Endothelial cell of hepatic sinusoid (primary cell): ENCODE measurements around the gene ANKRD33B.

Experiments
- in situ Hi-C: cut with HindIII; loops from 2 replicates; pipeline ENCODE4 v1.10.0; 2017; ENCODE audit warnings: low sequenced_read_pairs

The ANKRD33B gene

DNA sequence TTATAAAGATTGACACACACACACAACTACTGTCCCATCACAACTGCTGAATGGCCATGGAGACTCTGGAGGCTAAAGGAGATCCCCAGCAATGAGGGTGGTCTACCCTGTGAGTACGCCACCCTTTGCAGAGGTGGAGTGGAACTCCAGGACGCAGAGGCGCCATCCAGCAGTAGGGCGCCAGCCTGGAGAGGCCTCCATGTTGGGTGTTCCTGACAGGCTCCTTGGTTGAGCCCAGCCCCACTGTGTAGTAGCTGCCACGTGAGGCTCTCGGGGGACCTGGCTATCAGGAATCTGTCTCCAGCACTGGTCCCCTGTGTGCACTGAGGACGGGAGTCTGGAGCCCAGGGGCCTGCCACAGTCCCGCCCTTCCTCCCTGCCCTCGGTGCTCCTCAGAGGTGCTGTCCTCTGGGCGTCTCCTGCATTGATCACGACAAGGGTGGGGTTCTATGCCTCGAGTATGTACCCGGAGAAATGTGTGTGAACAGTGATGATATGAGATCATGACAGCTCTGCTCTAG lies 124.8 kb downstream of the ANKRD33B start:
- in situ Hi-C loops = loop anchor here (5.0 kb wide), 1 partner anchor 44 kb away; no protein-coding TSS in a partner anchor

DNA sequence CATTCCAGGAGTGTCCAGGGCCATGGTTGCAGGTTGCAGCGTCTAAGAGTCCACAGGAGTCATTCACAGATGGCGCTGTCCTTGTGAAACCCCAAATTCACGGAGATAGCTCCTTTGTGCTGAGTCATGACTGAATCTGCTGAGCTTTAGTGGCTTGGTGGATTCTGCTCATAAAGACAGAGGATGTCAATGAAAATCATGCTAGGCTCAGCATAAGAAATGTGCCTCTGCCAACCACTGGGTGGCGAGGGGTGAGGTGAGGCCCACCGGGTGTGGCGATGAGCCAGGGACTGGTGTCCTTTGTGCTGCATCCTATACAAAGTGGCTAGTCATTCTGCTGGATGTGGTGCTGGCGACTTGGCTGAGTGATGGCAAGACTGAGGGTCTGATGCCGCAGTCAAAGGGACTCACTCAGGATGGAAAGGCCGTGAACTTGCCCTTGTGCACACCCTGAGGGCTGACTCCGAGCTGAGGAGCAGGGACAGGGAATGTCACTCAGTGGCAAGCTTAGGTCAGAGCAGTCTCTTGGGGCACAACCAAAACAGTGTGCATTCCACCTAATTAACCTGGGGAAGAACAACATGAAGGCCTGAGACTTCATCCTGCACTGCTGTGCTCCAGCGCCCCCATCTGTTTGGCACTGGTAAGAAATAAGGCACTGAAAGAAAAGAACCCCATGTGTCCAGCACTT lies 125.7 kb downstream of the ANKRD33B start:
- in situ Hi-C loops = loop anchor here (5.0 kb wide), 1 partner anchor 43 kb away; no protein-coding TSS in a partner anchor

DNA sequence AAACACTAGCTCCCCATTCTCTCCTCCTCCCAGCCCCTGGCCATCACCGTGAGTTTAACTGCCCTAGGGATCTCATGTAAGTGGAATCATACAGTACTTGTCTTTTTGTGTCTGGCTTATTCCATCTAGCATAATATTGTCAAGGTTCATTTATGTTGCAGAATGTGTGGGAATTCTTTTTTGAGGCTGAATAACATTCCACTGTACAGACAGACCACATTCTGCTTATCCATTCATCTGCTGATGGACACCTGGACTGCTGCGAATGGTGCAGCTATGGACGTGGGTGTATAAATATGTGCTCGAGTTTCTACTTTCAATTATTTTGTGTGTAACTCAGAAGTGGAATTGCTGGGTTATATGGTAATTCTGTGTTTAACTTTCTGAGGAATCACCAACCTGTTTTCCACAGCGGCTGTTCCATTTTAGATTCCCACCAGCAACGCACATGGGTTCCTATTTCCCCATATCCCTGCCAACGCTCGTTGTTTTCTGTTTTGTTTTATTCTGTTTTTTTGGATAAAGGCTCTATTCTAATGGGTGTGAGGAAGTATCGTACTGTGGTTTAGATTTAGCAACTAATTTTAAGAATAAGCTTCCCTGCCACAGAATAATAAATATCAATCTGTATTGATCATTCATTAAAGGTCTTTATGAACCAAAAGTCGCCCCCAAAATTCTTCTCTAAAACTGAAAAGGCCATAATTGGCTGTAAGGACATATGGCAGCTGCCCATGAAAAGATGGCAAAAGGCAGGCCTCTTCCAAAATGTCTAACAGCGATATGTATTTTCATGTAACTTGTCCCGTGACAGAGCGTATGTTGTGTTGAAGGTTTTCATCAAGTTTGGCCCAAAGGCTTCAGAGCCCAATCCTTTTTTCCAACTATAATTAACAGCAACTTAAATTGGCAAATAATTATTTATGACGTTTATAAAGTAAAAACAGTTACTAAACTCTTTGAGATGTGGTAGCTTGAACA lies 126.9 kb downstream of the ANKRD33B start:
- in situ Hi-C loops = no loop called here

DNA sequence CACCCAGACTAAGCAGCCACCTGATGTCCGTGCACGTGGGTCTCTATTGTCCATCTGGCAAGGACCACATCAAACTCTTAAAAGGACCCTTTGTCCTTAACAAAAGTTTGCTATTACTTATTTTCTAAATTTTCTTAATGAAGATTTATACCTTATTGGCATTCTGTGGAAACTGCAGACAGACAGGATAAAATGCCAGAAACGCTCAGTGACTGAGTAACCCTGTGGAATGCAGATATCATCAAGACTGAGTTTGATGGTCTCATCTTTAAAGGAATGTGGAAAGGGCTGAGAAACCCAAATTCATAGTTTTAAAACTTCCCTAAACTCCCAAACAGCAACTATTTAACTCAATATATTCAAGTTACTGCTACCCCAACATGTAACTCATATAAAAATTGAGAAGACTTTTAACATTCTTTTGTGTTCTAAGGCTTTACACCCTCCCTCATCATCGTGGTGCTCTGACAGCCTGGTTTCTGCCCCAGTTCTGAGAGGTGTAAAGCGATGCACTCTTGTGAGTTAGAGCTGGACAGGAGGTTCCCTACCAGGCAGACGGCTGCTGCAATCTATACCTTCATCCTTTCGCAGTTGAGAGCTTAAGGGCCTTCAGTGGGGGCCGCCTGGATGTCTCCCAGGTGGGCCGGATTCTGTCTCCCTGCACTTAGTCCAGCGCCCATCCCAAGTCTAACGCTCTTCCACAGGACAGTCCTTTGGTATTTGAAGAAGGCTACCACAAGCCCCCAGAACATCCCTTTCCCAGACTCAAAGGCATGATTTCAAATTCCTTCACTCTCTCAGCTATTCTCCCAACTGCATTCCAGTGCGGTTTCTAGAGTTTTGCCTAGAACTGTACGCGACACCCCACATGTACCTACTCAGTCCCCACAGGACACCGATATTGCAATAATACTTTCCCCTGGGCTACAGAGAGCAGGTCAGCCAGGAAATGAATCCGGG lies 128.2 kb downstream of the ANKRD33B start:
- in situ Hi-C loops = no loop called here

DNA sequence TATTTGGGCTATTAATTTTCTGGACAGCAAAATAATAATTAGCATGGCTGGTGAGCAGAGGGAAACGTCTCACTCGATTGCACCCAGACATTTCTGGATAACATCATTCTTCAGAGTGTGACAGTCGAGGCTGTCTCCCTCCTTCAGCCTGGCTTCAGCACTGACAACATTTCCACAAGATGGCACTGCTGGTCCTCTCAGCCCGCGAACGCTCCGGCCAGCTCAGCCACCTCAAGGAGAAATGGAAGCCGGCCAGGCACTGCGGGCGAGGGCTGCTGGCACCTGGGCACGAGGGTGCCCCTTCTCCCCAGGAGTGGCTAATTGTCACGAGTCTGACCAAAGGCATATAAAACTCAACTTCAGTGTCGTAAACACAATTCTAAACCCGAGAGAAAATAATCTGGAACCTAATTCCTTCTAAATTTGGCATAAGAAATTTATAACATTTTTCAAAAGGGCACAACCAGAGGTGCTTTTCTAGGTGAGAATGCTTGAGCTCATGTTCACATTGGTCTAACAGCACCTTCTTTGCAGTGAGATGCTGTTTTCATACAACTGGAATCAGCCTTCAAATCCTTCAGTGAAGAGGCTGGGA lies 131.3 kb downstream of the ANKRD33B start:
- in situ Hi-C loops = no loop called here

DNA sequence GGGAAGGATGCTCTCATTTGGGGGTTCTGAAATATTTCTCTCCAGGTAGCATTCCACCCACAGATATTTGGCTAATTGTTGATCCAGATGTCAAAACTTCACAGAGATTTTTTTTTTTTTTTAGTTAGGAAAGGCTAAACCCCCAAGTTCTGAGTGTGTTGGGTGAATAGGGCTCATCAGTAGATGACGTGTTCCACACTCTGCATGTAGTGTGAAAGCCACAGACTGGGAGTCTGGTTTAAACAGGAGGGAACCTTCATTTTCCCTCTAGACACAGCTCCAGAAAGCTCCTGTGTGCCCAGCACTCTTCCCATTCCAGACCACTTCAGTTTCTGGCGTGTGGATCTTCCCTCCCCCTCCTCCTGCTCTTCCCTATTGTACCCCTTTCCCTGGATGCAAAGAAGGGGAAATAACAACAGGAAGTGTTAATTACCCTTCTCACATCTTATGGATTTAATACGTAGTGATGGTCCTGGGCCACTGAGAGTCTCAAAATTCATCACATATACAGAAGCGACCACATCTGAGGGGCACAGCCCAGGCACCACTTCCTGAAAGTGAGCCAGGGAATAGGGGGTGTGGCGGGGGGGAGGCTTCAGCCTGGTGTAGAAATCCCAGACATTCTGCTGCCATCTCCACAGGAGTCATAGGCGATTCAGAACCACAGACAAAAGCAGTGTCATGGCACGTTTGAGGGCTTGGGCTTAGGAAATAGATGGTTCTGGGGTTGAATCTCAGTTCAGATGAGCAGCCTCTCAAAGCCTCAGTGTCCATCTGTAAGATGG lies 132.1 kb downstream of the ANKRD33B start:
- in situ Hi-C loops = no loop called here

DNA sequence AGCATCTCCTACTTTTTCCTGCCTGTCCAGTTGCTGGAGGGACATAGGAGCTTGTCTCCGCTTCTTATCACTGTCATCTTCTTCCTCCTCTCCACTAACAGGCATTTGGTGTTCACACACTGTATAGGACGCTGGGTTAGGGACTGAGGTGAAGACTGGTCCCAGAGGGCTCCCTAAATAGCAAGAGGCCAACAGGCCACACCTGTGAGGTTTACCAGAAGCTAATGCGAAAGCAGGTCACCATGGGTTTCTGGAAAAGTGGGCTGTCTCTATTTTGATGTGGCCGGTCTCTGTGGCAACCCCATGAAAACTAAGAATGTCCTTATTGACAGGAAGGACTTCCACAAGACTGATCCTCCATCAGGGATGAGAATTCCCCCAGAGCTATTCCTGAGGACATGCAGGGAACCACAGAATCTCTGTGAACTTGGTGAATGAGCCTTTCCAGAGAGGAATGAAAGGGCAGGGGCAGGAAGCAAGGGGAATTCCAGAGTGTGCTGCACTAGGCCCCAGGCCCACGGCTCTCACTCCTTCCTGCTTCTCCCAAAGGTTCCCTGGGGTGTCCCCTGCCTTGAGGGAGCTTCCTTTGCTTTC lies 135.5 kb downstream of the ANKRD33B start:
- in situ Hi-C loops = no loop called here

DNA sequence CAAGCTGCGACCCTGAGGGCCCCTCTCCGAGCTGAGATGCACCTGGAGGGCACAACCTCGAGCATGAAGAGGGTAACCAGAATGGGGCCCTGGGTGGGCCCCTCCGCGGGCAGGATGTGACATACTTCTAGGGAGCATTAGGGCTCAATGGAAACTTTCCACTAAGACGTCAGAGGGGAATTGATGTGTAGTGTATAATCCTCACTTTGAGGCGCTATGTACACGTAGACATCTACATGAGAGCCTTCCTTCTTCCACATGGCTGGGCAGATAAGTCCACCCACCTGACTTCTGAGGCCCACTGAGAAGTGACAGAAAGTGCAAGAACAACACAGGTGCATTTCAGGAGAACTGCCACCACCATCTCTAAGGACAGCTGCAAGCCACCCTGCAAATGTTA lies 136.1 kb downstream of the ANKRD33B start:
- in situ Hi-C loops = no loop called here

DNA sequence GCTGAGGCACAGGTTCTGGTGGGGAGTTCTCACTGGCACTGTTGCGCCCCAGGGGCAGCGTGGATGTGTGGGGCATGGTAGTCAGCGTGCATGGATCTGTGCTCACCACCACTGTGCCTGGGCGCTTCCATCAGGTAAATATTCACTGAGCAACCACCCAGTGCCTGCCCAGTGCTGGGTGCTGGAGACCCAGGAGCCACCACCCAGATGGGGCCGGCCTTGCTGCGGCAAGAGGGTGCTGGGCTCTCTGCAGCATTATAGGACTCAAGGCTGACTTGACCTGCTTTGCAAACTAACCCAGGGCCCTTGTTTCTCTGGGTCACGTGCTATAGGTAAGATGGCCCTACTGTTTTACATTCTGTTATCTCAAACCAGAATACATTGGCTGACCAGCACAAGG lies 136.6 kb downstream of the ANKRD33B start:
- in situ Hi-C loops = no loop called here

DNA sequence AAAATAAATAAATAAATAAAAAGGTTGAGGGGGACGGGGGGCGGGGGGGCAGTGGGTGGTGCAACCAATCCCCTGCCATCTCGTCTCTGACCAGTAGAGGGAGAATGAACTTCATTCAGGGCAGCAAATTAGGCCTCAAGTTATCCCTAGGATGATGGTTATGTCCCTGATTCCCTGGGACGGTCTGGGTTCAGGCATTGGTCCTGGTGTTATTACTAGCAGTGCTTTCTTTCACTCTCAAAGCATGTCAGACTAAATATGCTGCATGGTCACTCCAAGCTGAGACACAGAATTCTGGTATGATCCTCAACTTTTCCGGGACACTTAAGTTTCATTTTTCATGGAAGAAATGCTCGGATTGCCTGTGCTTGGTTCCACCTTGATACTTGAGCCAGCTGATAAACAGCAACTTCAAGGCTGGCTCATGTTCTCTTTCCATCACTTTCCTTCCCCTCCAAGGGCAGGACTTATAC lies 137.7 kb downstream of the ANKRD33B start:
- in situ Hi-C loops = no loop called here

DNA sequence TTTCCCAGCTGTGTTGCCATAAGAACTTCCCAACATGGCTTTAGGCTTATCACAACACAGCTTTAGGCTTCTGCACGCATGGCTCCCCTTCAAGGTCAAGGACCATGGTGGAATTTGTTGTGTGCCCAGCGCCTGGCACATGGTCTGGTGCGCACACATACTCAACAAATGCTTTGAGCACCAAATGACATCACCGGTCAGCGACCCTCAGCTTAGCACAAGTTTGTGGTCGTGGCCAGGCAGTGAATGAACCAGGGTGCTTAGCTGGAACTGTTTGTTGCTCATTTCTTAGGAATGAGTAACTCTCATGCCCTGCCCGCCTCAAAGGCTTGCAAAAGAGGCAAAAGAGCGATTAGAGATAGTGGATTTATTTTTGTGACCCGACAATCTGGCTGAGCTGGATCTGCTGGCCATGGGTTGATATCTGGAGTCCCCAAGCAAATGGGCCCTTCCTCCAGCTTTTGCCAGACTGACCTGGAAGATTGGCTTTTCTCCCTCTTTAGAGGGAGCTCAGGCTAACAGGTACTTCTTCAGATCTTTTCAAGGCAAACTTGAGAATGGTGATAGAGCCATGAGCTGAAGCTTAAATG lies 138.3 kb downstream of the ANKRD33B start:
- in situ Hi-C loops = no loop called here

DNA sequence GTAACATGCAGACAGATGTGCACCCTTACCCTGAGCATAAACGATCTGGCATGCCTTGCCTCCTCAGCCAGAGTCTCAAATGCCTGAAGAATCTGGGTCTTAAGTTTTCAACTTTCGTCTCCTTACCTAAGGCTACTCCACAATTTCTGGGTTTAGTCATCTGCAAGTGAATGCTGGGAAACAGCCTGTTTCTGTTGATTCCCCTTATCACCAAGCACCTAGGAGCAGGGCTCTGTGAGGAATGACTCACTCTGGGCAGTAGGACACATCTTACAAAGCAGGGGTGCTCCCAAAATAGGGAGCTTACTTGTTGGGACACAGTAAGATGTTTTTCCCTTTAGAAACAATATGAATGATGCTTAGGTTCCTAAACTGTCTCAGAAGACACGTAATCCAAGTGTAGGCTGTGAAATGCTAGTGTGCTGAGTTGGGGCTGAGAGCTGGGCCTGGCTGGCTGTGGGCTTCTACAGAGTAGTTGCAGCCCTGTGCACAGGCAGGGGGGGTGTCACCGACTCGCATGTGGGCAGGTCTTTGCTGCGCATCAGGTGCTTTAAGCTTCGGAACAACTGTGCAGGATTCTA lies 139.1 kb downstream of the ANKRD33B start:
- in situ Hi-C loops = no loop called here

DNA sequence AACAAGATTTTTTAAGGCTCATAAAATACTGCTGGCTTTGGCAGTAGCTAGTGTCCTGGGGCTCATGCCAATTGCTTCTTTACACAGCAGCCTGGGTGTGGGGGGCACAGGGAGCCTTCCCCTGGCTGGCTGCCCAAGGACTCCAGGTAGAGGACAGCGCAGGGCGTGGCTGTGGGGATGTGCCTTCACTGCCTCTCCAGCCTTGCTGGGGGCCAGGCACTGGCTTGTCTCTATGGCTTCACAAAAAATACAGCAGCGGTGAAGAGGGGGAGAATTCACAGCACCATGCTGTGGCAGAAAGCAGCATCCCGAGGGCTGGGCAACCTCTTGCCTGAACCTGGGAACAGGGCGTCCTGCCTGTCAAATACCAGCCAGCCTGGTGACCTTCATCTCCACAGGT lies 139.8 kb downstream of the ANKRD33B start:
- in situ Hi-C loops = no loop called here

DNA sequence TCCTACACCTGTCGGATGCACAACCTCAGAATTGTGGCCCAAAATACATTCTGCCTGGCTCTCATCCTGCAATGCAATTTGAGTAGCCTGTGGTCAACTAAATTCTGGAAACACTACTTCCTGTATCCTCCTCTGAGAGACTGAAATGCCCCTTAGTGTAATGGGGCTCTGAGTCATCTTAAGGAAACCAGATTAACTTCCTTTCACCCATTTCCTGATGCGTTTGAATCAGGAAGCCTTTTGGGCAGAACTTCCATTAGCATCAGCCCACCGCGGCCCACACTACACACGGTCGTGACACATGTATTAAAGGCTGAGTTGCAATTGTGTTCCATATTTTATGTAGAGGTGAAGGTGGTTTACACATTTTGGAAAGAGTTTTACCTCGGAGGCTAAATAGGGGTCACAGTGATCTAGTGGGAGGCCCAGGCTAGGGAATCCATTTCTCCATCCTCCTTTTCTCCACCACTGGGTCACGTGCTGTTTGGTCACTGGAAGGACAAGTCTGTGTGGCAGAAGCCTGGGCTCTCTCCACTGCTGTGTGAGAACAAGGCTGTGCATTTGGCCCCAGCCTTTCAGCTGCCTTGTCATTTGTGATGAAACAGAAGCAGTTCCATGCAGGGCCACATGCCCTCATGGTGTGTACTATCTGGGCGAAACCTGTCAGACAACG lies 141.2 kb downstream of the ANKRD33B start:
- in situ Hi-C loops = no loop called here

DNA sequence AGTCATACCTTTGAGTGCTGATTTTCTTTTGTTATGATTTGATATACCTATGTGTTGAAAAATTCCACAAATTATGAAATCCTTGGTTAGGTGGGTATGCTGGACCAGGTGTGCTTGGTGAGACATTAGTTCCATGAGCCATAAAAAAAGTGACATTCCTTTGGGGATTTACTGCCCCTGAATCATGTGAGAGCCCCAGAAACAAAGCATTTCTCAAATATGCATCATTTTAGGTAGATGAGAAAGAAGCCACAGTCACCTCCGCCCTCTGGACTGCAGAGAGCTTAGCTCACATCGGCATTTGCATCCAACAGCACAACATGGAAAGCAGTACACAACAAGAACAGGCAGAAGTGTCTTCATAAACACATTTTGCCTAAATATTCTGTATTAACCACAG lies 141.9 kb downstream of the ANKRD33B start:
- in situ Hi-C loops = no loop called here

DNA sequence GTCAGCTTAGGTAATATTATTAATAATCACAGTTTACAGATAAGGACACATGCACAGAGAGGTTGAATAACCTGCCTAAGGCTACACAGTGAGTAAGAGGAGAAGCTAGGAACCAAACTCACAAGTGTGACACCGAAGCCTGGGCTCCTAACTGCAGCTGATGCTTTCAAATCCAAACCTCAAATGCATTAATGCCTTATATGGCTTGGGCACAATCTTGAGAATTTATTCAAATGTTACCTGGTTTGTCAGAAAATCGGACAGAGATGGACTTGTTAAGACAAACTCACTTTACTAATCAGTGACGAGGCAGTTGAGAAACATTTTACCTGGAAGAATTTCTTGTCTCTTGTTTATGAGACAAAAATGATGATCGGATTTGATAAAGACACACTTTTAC lies 142.5 kb downstream of the ANKRD33B start:
- in situ Hi-C loops = no loop called here
